H1 (cell line): ENCODE measurements around the gene ADCY5. TPM values are rescaled to one million over a fixed set of nuclear protein-coding genes. Genes with fewer than 3 reads are reported as not detected.

Source experiments
- ATF2 ChIP-seq: IDR thresholded peaks from 2 replicates; pipeline ENCODE4 v1.6.1; 2012; ENCODE audit warnings: low read length, inconsistent platforms
- polyA plus RNA-seq, 7 experiments: library from polyadenylated mRNA; depleted of rRNA in 3 of 7; stranded (reverse) in 5 of 7; unstranded in 2 of 7; fragments of >200 nt in 5 of 7; fragments of 200-250 nt in 2 of 7; gene quantifications; 1 replicate in 5 of 7; 2 replicates in 1 of 7; 4 replicates in 1 of 7; pipeline versions ENCODE4 v1.2.1 to v1.2.3, GENCODE V29; 2011 to 2013; ENCODE audit warnings: missing spikeins in 2 of 7, mixed read lengths in 2 of 7
- total RNA-seq: library from RNA; stranded (reverse); fragmentation: NEBNext Ultra II Directional; extraction: Animal tissue kit (Norgen Biotek cat#: 25700); gene quantifications from 2 replicates; pipeline ENCODE4 v1.2.1, GENCODE V29; 2021

ADCY5 gene
- total and polyA plus RNA-seq, 2 of the 8 experiments (the other 6 are each of a cell fraction or from before 2014, with no cell fraction given) = 18.9 to 40.8 TPM

DNA sequence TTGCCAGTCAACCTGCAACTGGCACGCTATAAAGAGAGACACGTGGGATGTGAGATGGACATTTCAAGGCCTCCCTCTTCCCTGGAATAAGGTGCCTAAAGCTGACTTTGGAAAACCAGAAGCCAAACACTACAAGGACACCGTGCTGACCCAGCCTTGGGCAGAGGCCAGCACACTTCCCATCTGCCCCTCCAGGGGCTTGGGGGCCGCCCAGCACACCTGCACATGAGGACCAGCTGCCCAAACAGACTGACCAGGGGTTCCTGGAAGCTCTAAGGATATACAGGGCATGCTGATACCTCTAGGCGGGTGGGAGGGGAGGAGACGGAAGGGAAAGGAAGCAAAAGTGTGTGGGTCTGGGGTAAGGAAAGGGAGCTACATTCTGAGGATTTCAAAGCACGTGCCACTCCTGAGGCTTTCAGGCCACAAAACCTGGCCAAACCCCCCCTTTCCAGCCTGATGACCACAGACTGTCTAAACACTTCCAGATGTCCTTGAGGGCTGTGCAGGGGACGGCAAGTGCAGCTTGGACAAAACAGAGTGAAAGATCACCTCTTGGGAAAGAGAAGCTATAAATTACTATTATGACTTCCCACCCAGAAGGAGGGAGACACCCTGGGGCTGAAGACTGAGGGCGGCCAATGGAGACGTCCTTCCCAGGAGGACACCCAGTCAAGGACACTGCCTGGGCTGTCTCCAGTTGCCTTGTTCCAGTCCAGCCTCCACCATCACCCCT is 57.9 kb downstream of the ADCY5 start (continued):
- no peak for TF ChIP-seq ATF2
